BJ (cell line): Measurements from ENCODE around the gene ZFP28. TPM values are rescaled to one million over a fixed set of nuclear protein-coding genes. Genes with fewer than 3 reads are reported as not detected.

ENCODE experiments used
- CTCF ChIA-PET: fragments of 350-600 bp; formaldehyde crosslinking; extraction: SDS; loops from one replicate; lab custom pipeline; 2021; ENCODE audit warnings: antibody characterized with exemption, inconsistent platforms; lab: Yijun Ruan, JAX
- POLR2A ChIA-PET: fragments of 300-600 bp; sonication (Branson Sonifier 250); formaldehyde crosslinking; extraction: SDS; loops from one replicate; lab custom pipeline; 2021; ENCODE audit warnings: antibody characterized with exemption; lab: Charles Lee
- DNase-seq: peaks from one replicate; pipeline ENCODE4 v3.0.0-alpha.2; 2011; ENCODE audit warnings: low read depth
- H3K27me3 ChIP-seq: 2 replicates; pipeline ENCODE4 v1.6.0; 2011; ENCODE audit warnings: low read length; ENCODE audit not compliant: control insufficient read depth, insufficient read depth
- H3K36me3 ChIP-seq: 2 replicates; pipeline ENCODE4 v1.5.1; 2011; ENCODE audit warnings: low read length; ENCODE audit not compliant: control insufficient read depth, insufficient read depth
- H3K4me3 ChIP-seq: 2 replicates; pipeline ENCODE4 v1.5.1; 2011; ENCODE audit warnings: low read depth, mild to moderate bottlenecking, control low read depth, low read length
- polyA plus RNA-seq: library from polyadenylated mRNA; depleted of rRNA; stranded (reverse); fragments of >200 nt; gene quantifications from 2 replicates; pipeline ENCODE4 v1.2.3, GENCODE V29; 2011; rRNA removed
- TF ChIP-seq, protein P1 (sequence below): IDR thresholded peaks from 2 replicates; pipeline ENCODE4 v1.5.1; 2011; ENCODE audit warnings: low read depth, mild to moderate bottlenecking, control low read depth, inconsistent platforms, low read length, moderate library complexity; ENCODE audit not compliant: insufficient read depth

Gene ZFP28
- polyA plus RNA-seq, 1 experiment, result 2.6 TPM

DNA sequence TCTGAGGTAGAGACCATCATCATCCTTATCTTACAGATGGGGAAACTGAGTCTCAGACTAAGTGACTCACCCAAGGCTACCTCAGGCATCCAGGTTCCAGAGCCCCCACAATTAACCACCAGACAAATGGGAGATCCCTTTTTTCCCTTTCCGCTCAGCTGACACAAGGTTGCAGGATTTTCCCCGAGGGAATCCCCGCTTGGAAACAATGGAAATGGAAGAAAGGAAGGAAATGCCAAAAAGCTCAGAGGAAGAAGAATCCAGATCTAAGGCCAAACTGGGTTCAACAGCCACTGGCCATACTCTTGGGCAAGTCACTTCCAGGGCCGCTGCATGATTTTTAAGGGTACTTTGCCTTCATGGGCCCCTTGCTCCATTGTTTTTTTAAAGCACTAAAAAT lies 57.9 kb downstream of the ZFP28 start:
- DNase-seq, result no peak
- Histone ChIP-seq H3K36me3 (peaks cover 5% of the 10 kb centered on the region), H3K27me3 (no peaks in the 10 kb centered on the region), H3K4me3 (no peak overlapping the region)
- CTCF ChIA-PET, result interaction anchor here (1.3 kb wide), 1 partner anchor 17 kb away, joined by 4 read pairs; no protein-coding TSS in a partner anchor
- POLR2A ChIA-PET, result no interaction called here
- TF ChIP-seq, protein P1, sequence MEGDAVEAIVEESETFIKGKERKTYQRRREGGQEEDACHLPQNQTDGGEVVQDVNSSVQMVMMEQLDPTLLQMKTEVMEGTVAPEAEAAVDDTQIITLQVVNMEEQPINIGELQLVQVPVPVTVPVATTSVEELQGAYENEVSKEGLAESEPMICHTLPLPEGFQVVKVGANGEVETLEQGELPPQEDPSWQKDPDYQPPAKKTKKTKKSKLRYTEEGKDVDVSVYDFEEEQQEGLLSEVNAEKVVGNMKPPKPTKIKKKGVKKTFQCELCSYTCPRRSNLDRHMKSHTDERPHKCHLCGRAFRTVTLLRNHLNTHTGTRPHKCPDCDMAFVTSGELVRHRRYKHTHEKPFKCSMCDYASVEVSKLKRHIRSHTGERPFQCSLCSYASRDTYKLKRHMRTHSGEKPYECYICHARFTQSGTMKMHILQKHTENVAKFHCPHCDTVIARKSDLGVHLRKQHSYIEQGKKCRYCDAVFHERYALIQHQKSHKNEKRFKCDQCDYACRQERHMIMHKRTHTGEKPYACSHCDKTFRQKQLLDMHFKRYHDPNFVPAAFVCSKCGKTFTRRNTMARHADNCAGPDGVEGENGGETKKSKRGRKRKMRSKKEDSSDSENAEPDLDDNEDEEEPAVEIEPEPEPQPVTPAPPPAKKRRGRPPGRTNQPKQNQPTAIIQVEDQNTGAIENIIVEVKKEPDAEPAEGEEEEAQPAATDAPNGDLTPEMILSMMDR, result no peak

DNA sequence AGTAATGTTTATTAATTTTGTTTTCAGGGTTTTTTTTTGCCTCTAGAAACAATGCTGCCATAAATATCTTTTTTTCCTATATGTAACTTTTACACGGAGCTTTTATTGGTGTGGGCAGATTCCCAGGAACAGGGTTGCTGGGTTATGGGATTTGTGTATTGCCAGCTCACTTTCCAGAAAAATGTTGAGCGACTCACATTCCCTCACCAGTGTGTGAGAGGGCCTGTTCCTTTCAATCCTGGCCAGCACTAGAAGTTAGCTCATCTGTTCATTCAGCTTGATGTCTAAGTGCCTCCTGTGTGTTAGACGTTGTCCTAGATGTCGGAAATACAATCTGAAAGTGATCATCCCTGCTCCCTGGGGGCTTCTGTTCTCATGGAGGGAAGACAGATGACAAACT lies 58.9 kb downstream of the ZFP28 start:
- no peak for DNase-seq
- no peak overlapping the region for H3K4me3 ChIP-seq
- TF ChIP-seq, protein P1, result no peak
- H3K27me3 ChIP-seq, result no peaks in the 10 kb centered on the region
- ChIA-PET POLR2A (interaction anchor here (0.6 kb wide), 1 partner anchor 23 kb away, joined by 4 read pairs; no protein-coding TSS in a partner anchor), CTCF (interaction anchor here (1.3 kb wide), 1 partner anchor 16 kb away, joined by 4 read pairs; no protein-coding TSS in a partner anchor)
- peaks cover 5% of the 10 kb centered on the region for H3K36me3 ChIP-seq

DNA sequence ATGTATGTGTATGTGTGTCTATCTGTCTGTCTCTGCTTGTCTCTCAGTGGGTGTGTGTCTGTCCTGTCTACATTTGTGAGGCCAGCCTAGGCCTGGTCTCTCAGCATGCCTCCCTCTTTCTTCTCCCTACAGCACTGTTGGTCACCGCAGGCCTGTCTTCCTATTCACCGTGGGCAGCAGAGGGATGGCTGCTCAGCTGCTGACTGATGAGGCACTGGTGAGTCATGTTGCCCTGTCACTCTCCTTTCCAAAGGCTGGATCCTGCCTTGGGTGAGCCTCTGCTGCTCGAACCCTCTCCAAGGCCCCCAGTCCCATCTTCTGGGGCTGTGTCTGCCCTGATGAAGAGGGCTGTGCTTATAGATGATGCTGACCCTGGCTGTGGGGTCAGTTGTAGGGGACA lies 62.6 kb downstream of the ZFP28 start:
- H3K4me3 ChIP-seq, result no peak overlapping the region
- POLR2A ChIA-PET, result no interaction called here
- peaks cover 9% of the 10 kb centered on the region for H3K36me3 ChIP-seq
- CTCF ChIA-PET, result no interaction called here
- TF ChIP-seq, protein P1, result no peak
- no peaks in the 10 kb centered on the region for H3K27me3 ChIP-seq
- no peak for DNase-seq

DNA sequence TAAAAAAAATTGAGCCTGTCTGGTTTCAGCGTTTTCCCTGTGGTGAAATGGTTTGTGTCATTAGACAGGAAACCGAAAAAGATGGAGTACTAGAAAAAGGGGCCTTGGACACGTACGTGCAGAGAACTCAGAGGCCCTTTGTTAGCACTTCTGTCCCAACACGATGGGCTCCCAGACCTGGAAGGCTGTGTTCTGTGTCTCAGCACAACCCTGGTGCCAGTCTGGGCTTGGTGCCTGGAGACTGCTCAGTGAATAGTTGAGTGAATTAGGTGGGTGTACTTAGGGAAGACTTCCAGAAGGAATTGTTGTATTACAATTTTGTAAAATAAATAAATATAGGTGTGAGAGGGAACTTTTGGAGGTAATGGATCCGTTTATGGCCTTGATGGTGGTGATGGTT lies 65.1 kb downstream of the ZFP28 start:
- POLR2A ChIA-PET, result no interaction called here
- TF ChIP-seq, protein P1, result no peak
- H3K36me3 ChIP-seq, result peaks cover 9% of the 10 kb centered on the region
- H3K27me3 ChIP-seq, result no peaks in the 10 kb centered on the region
- no peak overlapping the region for H3K4me3 ChIP-seq
- CTCF ChIA-PET, result no interaction called here
- no peak for DNase-seq

Other genes with a start within 250 kb of the ZFP28 start
- 4.0 and 4.9 TPM in 2 replicates for gene ZSCAN5A, start 224.1 kb upstream of the ZFP28 start, polyA plus RNA-seq
- gene ZNF582, start 145.4 kb upstream of the ZFP28 start, polyA plus RNA-seq, result 2.4 and 3.5 TPM in 2 replicates
- gene ZNF583, start 134.6 kb upstream of the ZFP28 start, polyA plus RNA-seq, result 1.5 and 4.4 TPM in 2 replicates
- 1.9 and 3.2 TPM in 2 replicates for gene ZNF667, start 61.6 kb upstream of the ZFP28 start, polyA plus RNA-seq
- 2.2 and 3.6 TPM in 2 replicates for gene ZNF471, start 31.1 kb upstream of the ZFP28 start, polyA plus RNA-seq
- gene ZNF470, start 28.5 kb downstream of the ZFP28 start, polyA plus RNA-seq, result 1.7 and 2.7 TPM in 2 replicates
- 3.8 and 6.6 TPM in 2 replicates for gene ZNF71, start 56.4 kb downstream of the ZFP28 start, polyA plus RNA-seq
- 0.07 TPM in 1 of 2 replicates, not detected in the other for gene SMIM17, start 104.2 kb downstream of the ZFP28 start, polyA plus RNA-seq
- not detected in 2 replicates for gene ZNF835, start 132.8 kb downstream of the ZFP28 start, polyA plus RNA-seq